ENCODE measurements around the gene SNRNP25. TPM values are rescaled to one million over a fixed set of nuclear protein-coding genes. Genes with fewer than 3 reads are reported as not detected.

SNRNP25 gene
- total and polyA plus RNA-seq, 9 of the 15 experiments (the other 6 are each of a cell fraction or from before 2014, with no cell fraction given), result 59.0 to 176 (median 108) TPM

- TF ChIP-seq PRDM10 (IDR thresholded peaks at IDR 0.05; ENCODE audit: partially characterized antibody), result peak; percentile 58
- peak in 1 of 2 experiments; percentile 82; a peak in 2 of 4 replicates for TF ChIP-seq HDAC1 (IDR thresholded peaks at IDR 0.05)
- TF ChIP-seq ZNF146 (CRISPR knock-in tag; IDR thresholded peaks at IDR 0.05; ENCODE audit: unreplicated experiment), result no peak
- TF ChIP-seq SIN3A (IDR thresholded peaks at IDR 0.05; ENCODE audit: borderline replicate concordance in 2 of 2, control insufficient read depth in 1 of 2, low read depth in 2 of 2, low read length in 2 of 2), result peak; percentile 80 to 95
- TF ChIP-seq RBBP5 (IDR thresholded peaks at IDR 0.05; ENCODE audit: borderline replicate concordance, insufficient read depth, low read length, poor library complexity, severe bottlenecking), result peak; percentile 43
- TF ChIP-seq RBM25 (IDR thresholded peaks at IDR 0.05; ENCODE audit: low read depth, low read length, severe bottlenecking), result no peak
- TF ChIP-seq FOXK1 (CRISPR knock-in tag; IDR thresholded peaks at IDR 0.05; ENCODE audit: borderline replicate concordance), result 0 out of 2 replicates have a peak, but pooled peaks have one; percentile 59
- peak; percentile 33 for TF ChIP-seq E2F8 (IDR thresholded peaks at IDR 0.05; ENCODE audit: low read depth, partially characterized antibody)
- peak; percentile 46 for TF ChIP-seq SMAD1 (IDR thresholded peaks at IDR 0.05; ENCODE audit: low read depth, low read length, partially characterized antibody)
- no peak for TF ChIP-seq TAL1 (IDR thresholded peaks at IDR 0.05)
- no peak for TF ChIP-seq ZNF277 (CRISPR knock-in tag; IDR thresholded peaks at IDR 0.05; ENCODE audit: borderline replicate concordance)
- TF ChIP-seq NFE2 (IDR thresholded peaks at IDR 0.05; ENCODE audit: low read depth), result peak; percentile 30; the same call in 1 of the 2 replicates
- TF ChIP-seq MTA2 (IDR thresholded peaks at IDR 0.05; ENCODE audit: low read depth), result peak; percentile 9; the same call in 1 of the 2 replicates
- TF ChIP-seq CHD2 (IDR thresholded peaks at IDR 0.05; ENCODE audit: low read depth, low read length), result 0 out of 2 replicates have a peak, but pooled peaks have one; percentile 21
- TF ChIP-seq BCOR (IDR thresholded peaks at IDR 0.05), result peak; percentile 27; the same call in 1 of the 2 replicates
- TF ChIP-seq NEUROD1 (IDR thresholded peaks at IDR 0.05; ENCODE audit: borderline replicate concordance, low read depth, low read length, partially characterized antibody), result peak; percentile 43
- TF ChIP-seq CBX1 (IDR thresholded peaks at IDR 0.05; ENCODE audit: low read depth), result peak; percentile 91
Observed at GRCh38 chr16:96935-97381, 43.3 kb downstream of the SNRNP25 start (continued).
